BLaER1 treated with 17β-estradiol and CSF1 and Interleukin-3, amounts not matched to agents 10 nM and 100 nM (cell line): ENCODE data around the gene RACK1.

Source experiments
- H3K27ac ChIP-seq, 11 experiments: shearing (Covaris generic); formaldehyde crosslinking; 2 replicates each; pipeline ENCODE4 v1.8.1; 2022
- H3K27me3 ChIP-seq, 11 experiments: shearing (Covaris generic); formaldehyde crosslinking; 2 replicates each; pipeline ENCODE4 v1.8.1; 2022
- H3K36me3 ChIP-seq, 11 experiments: shearing (Covaris generic); formaldehyde crosslinking; 2 replicates each; pipeline ENCODE4 v1.8.1; 2022
- H3K4me1 ChIP-seq, 10 experiments: shearing (Covaris generic); formaldehyde crosslinking; 2 replicates each; pipeline ENCODE4 v1.8.1; 2022
- H3K4me2 ChIP-seq, 11 experiments: shearing (Covaris generic); formaldehyde crosslinking; 2 replicates each; pipeline ENCODE4 v1.8.1; 2022
- H3K4me3 ChIP-seq, 10 experiments: shearing (Covaris generic); formaldehyde crosslinking; 2 replicates each; pipeline ENCODE4 v1.8.1; 2022
- H3K9ac ChIP-seq, 11 experiments: shearing (Covaris generic); formaldehyde crosslinking; 2 replicates each; pipeline ENCODE4 v1.8.1; 2022
- H3K9me3 ChIP-seq, 11 experiments: shearing (Covaris generic); formaldehyde crosslinking; replicated peaks in 1 of 11; 2 replicates each; pipeline ENCODE4 v1.8.1; 2022
- H4K20me1 ChIP-seq, 11 experiments: shearing (Covaris generic); formaldehyde crosslinking; 2 replicates each; pipeline ENCODE4 v1.8.1; 2022
- Cebpa-rat ChIP-seq, 11 experiments: shearing (Covaris generic); IDR thresholded peaks; 2 replicates each; pipeline ENCODE4 v1.8.1; 2022

The RACK1 gene

DNA sequence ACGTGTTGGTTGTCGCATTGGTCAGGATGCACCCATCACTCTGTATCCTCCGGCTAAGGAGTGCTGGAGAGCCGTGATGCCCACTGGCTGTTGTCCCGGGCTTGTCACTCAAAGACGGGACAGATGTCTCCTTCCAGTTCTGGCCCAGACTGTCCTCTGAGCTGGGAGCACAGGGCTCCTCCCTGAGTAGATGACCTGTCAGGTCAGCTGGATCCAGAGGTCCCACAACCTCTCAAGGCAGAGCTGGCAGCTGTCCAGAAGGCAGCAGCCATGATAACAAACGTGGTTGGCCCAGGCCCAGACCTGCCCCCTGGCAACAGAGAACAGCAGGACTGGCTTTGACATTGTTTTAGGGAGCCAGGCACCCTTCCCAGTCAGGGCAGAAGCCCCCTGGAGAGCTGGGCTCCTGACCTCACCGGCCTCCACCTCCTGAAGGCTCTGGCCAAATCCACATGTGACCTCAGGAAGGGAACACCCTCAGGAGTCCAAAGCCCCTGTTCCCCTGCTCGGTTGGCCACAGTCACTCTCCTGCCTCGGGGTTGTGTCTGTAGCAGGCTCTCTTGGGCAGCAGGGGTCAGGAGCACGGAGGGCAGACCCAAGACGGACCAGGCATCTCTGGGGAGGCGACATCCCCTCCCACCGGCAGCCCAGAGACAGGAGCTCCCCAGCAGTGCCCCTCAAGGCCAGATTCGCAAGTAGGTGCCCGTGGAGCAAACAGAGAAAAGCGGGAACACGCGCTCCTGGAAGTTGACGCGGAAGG lies 49.0 kb downstream of the RACK1 start:
- H3K4me3 ChIP-seq, result no peak overlapping the region
- H3K27ac ChIP-seq, result no peak overlapping the region
- peaks cover 18 to 57% (median 43%) of the 10 kb centered on the region in 10 experiments for H3K4me1 ChIP-seq
- no peaks in the 10 kb centered on the region; a peak in 1 of 22 replicates for H3K36me3 ChIP-seq
- H4K20me1 ChIP-seq, result peaks cover 0 to 7% (median 0%) of the 10 kb centered on the region in 11 experiments; a peak in 2 of 22 replicates
- no peaks in the 10 kb centered on the region for H3K27me3 ChIP-seq
- no peak for TF ChIP-seq Cebpa-rat (IDR thresholded peaks at IDR 0.05)
- H3K4me2 ChIP-seq, result no peak overlapping the region
- H3K9me3 ChIP-seq, result no peaks in the 10 kb centered on the region
- no peak overlapping the region for H3K9ac ChIP-seq

DNA sequence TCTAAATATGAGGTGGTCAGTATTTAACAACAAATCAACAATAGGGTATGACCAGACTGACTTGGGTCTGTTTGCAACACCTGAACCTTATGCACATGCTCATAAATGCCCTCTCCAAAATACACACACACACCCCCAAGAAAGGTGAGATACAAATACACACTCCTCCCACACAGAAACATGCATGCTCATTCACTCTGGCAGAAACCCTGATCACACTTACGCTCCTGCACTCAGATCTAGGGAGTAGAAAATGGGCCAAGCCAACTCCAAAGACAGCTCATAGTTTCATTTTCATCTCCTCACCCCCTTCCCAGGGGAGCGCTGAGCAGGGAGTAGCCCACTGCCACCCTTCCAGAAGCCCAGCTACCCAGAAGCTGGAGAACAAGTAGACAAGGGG lies 50.0 kb downstream of the RACK1 start:
- Histone ChIP-seq H3K27me3 (no peaks in the 10 kb centered on the region), H3K4me1 (peaks cover 12 to 47% (median 36%) of the 10 kb centered on the region in 10 experiments; a peak in 19 of 20 replicates), H3K36me3 (no peaks in the 10 kb centered on the region; a peak in 1 of 22 replicates)

DNA sequence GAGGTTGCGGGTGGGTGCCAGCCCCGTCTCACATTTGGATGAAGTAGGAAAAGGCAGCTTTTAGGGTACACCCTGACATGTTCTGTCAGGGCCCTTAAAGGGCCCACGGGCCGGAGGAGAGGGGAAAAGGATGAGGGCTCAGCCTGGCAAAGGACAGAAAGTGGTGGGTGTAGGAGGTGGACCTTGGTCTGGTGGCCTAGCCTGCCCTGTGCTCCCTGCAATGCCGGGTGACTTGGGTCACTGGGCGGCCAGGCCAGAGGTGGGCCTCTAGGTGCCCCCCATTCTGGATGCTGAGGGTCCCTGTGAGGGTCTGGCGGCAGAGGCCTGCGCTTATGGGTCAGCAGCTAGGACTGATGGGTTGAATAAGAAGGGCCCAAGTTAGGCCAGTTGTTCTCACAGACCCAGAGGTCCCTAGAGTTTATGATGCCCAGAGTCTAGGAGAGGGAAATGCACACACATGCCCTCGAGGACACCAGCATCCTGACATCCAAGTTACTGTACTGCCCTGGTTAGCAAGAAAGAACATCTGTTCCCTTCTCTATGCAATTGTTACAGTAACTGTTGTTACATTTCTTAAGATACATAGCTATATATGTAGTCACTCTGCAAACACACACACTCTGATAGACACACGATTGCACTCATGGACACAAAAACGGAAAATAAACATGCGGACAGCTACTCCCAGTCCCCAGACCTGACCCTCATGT lies 51.2 kb downstream of the RACK1 start:
- TF ChIP-seq Cebpa-rat (IDR thresholded peaks at IDR 0.05), result no peak
- H3K27me3 ChIP-seq, result no peaks in the 10 kb centered on the region
- no peaks in the 10 kb centered on the region for H3K9me3 ChIP-seq
- peak overlapping the region; percentile 87 to 100 (median 100) for H3K4me2 ChIP-seq
- H3K27ac ChIP-seq, result peak overlapping the region; percentile 74 to 94 (median 89); a peak in 21 of 22 replicates
- no peaks in the 10 kb centered on the region for H4K20me1 ChIP-seq
- H3K9ac ChIP-seq, result peak overlapping the region; percentile 83 to 92 (median 86)
- no peaks in the 10 kb centered on the region; a peak in 1 of 22 replicates for H3K36me3 ChIP-seq
- H3K4me3 ChIP-seq, result peak overlapping the region; percentile 69 to 91 (median 78)
- peaks cover 11 to 35% (median 27%) of the 10 kb centered on the region in 10 experiments; a peak in 19 of 20 replicates for H3K4me1 ChIP-seq

More for the DNA sequence above, 50.0 kb downstream of the RACK1 start:
- Histone ChIP-seq H3K27ac (no peak overlapping the region), H4K20me1 (peaks cover 0 to 3% (median 0%) of the 10 kb centered on the region in 11 experiments; a peak in 1 of 22 replicates), H3K9ac (peak overlapping the region in 1 of 11 experiments; percentile 83; a peak in 1 of 22 replicates), H3K4me2 (peak overlapping the region in 8 of 11 experiments; percentile 15 to 100 (median 100); a peak in 15 of 22 replicates), H3K4me3 (no peak overlapping the region), H3K9me3 (no peaks in the 10 kb centered on the region)
- TF ChIP-seq Cebpa-rat (IDR thresholded peaks at IDR 0.05), result no peak

DNA sequence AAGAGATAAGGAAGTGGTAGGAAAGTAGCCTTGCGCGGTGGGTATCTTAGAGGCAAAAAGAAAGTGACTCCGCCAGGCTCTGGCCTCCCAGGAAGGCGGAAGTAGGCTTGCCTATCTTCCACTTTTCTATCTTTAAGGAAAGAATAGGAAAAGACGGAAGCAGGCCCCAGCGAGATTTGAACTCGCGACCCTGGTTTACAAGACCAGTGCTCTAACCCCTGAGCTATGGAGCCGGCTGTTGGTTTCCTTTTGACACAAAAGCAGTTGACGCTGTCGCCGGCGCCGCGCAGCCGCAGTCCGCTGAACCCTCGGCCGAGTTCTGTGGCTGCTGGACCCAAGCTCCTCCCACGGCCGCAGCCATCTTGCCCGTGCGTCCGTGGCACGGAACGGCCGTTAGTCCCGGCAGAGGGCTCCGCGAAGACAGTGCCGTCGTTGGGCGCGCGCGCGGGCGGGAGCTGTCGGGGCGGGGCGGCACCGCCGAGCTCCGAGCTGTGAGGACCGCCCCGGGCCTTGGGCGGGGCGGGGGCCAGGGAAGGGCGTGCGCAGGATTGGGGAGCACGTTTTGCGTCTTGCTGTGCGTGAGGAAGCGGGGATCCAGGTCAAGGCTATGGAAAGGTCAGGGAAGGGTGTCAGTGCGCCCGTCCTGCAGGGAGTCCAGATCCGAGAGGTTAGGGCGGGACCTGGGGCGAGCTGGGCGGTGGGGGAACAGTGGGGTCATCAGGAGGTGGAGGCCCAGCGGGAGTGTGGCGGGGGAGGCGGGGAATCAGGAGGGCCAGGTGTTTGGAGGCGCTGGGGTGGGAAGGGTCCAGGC lies 52.0 kb downstream of the RACK1 start:
- no peaks in the 10 kb centered on the region for H3K9me3 ChIP-seq
- TF ChIP-seq Cebpa-rat (IDR thresholded peaks at IDR 0.05), result no peak
- peaks cover 11 to 30% (median 23%) of the 10 kb centered on the region in 10 experiments; a peak in 19 of 20 replicates for H3K4me1 ChIP-seq
- no peaks in the 10 kb centered on the region for H4K20me1 ChIP-seq
- no peaks in the 10 kb centered on the region; a peak in 1 of 22 replicates for H3K36me3 ChIP-seq
- peak overlapping the region; percentile 69 to 91 (median 78) for H3K4me3 ChIP-seq
- peak overlapping the region; percentile 74 to 94 (median 89) for H3K27ac ChIP-seq
- peak overlapping the region; percentile 83 to 92 (median 86) for H3K9ac ChIP-seq
- H3K4me2 ChIP-seq, result peak overlapping the region; percentile 95 to 100 (median 100)
- H3K27me3 ChIP-seq, result no peaks in the 10 kb centered on the region

DNA sequence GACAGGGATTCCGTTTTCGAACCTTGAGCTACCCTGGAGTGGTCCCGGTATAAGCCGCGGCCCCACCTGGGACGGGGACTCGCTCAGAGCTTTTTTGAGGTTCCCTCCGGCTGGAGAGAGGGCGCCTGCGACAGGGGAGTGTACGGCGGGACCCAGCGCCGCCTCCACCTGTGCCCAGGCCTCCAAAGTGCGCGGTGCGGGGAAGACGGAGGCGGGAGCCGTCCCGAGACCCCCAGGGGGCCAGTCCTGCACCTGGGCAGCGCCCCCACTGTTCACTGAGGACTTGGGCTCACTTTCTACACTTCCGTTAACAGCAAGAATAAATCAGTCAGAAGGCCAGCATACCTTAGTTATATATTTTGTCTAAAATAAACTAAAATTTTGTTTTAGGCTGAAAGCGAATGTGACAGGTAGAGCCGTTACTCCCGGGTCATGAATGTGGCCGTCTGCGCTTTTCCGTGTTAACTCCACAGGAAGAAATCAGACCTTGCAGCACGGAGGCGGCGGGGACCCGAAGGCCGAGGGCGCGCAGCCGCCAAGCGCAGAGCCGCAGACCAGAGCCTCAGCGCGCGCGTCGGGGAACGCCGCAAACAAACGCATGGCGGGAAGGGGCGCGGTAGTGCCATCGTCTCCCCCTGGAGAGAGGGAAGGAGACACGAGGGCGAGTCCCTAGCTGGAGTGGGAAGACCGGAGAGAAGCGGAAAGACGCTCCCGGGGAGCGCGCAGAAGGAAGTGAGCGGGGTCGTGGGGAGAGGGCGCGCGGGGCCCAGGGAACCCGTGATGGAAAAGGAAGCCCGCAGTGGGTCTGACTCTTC lies 52.8 kb downstream of the RACK1 start:
- peak overlapping the region; percentile 69 to 91 (median 78) for H3K4me3 ChIP-seq
- no peaks in the 10 kb centered on the region for H4K20me1 ChIP-seq
- no peak for TF ChIP-seq Cebpa-rat (IDR thresholded peaks at IDR 0.05)
- peaks cover 11 to 30% (median 21%) of the 10 kb centered on the region in 10 experiments; a peak in 19 of 20 replicates for H3K4me1 ChIP-seq
- H3K27me3 ChIP-seq, result no peaks in the 10 kb centered on the region
- H3K9me3 ChIP-seq, result no peaks in the 10 kb centered on the region
- H3K36me3 ChIP-seq, result no peaks in the 10 kb centered on the region; a peak in 1 of 22 replicates
- H3K27ac ChIP-seq, result peak overlapping the region; percentile 74 to 94 (median 89)
- H3K9ac ChIP-seq, result peak overlapping the region; percentile 83 to 92 (median 86)
- peak overlapping the region; percentile 95 to 100 (median 100) for H3K4me2 ChIP-seq

DNA sequence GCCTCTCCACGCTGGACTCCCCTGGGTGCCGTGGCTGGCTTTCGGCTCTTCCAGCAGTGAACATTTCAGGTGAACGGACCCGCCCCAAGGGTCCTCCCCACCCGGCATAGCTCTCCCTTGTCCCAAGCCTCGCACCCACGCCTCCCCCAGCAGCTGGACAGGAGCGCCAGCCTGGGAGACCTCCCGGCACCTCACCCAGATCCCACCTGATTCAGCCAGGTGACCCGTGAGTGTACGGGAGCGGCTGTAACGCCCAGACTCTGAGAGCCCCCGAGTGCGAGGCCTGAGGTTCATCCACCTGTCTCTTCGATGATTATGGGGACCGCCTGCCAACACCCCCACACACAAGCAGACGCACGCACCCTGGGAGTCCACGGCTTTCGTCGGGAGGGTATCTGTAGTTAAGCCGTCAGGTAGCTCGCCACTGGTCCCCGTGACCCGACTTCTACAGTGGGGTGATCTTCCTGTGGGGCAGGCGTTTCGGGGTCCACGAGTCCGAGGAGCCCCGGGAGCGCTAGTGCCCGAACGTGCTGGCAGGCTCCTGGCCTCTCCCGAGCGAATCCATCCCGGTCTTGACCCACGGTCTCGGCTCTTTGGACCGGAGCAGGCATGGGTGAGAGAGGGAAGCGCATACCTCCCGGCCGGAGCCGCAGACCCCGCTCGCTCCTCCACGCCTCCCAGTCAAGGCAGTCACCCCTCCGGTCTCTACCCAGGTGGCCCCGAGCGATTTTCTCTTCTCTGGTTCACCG lies 53.6 kb downstream of the RACK1 start:
- no peaks in the 10 kb centered on the region for H4K20me1 ChIP-seq
- H3K4me1 ChIP-seq, result peaks cover 13 to 37% (median 28%) of the 10 kb centered on the region in 10 experiments
- H3K9ac ChIP-seq, result peak overlapping the region; percentile 83 to 92 (median 86)
- peak overlapping the region in 9 of 11 experiments; percentile 41 to 94 (median 89); a peak in 15 of 22 replicates for H3K27ac ChIP-seq
- peak overlapping the region; percentile 95 to 100 (median 100) for H3K4me2 ChIP-seq
- no peaks in the 10 kb centered on the region for H3K27me3 ChIP-seq
- no peak for TF ChIP-seq Cebpa-rat (IDR thresholded peaks at IDR 0.05)
- H3K36me3 ChIP-seq, result no peaks in the 10 kb centered on the region; a peak in 1 of 22 replicates
- H3K4me3 ChIP-seq, result peak overlapping the region; percentile 69 to 91 (median 78)
- no peaks in the 10 kb centered on the region for H3K9me3 ChIP-seq

DNA sequence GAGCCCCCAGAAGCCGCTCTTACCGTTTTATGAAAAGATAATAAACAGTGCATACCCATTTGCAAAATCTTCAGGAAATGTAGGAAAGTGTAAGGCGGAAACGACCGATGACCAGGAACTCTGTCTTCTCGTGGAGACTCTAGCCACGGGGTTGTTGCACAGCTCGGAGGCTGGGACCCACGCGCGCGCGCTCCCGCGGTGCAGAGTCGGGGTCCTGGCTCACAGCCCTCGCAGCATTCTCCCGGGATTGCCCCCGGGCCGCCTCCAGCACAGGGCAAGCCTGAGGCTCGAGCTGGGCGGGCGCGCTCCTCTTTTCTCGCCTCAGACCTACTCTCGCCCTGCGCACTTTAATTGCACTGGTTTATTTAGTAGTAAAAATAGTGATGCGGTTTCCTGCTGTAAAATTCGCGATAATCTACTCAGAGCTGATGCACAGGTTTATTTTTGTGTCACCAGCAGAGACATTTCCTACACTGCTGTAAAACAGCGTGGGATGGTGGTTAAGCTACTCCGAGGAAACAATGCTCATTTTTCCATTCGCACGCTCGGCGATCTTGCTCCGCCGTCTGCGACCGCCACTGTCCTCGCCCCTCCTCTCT lies 54.2 kb downstream of the RACK1 start:
- peak overlapping the region; percentile 83 to 92 (median 86) for H3K9ac ChIP-seq
- H3K4me1 ChIP-seq, result peaks cover 18 to 44% (median 34%) of the 10 kb centered on the region in 10 experiments
- peak overlapping the region; percentile 69 to 91 (median 78) for H3K4me3 ChIP-seq
- no peaks in the 10 kb centered on the region for H4K20me1 ChIP-seq
- H3K27ac ChIP-seq, result peak overlapping the region in 9 of 11 experiments; percentile 25 to 89 (median 78); a peak in 14 of 22 replicates
- no peaks in the 10 kb centered on the region for H3K9me3 ChIP-seq
- TF ChIP-seq Cebpa-rat (IDR thresholded peaks at IDR 0.05), result no peak
- H3K4me2 ChIP-seq, result peak overlapping the region; percentile 95 to 100 (median 100)
- no peaks in the 10 kb centered on the region for H3K36me3 ChIP-seq
- no peaks in the 10 kb centered on the region for H3K27me3 ChIP-seq
